Naive B cell (primary cell): ENCODE measurements around the gene ISL1. TPM values are rescaled to one million over a fixed set of nuclear protein-coding genes. Genes with fewer than 3 reads are reported as not detected.

Source experiments
- ATAC-seq, 2 donors: fragments of 150-1000 bp; cut with Tn5 transposase; 2 replicates each; pipeline ENCODE4 v1.10.0; 2021; ENCODE audit warnings: low read depth in 2 of 2, mild to moderate bottlenecking in 2 of 2, moderate library complexity in 2 of 2
- DNase-seq: peaks from one replicate; pipeline ENCODE4 v3.0.0; 2022
- H3K27ac Mint-ChIP-seq, 6 donors: one replicate each; pipeline ENCODE4 v1.8.0; 2020 to 2022; ENCODE audit warnings: mild to moderate bottlenecking in 6 of 6, mixed read lengths in 6 of 6, moderate library complexity in 5 of 6, inconsistent platforms in 2 of 6
- H3K27me3 Mint-ChIP-seq, 3 donors: one replicate each; pipeline ENCODE4 v1.8.0; 2021 to 2022; ENCODE audit warnings: mixed read lengths in 3 of 3, mild to moderate bottlenecking in 1 of 3
- H3K36me3 Mint-ChIP-seq, 2 donors: one replicate each; pipeline ENCODE4 v1.8.0; 2020 to 2022; ENCODE audit warnings: mixed read lengths in 2 of 2, inconsistent platforms in 1 of 2, mild to moderate bottlenecking in 1 of 2
- H3K4me1 Mint-ChIP-seq, 3 donors: one replicate each; pipeline ENCODE4 v1.8.0; 2020 to 2022; ENCODE audit warnings: mixed read lengths in 3 of 3, inconsistent platforms in 1 of 3, mild to moderate bottlenecking in 1 of 3, moderate library complexity in 1 of 3
- H3K4me3 Mint-ChIP-seq, 8 donors: one replicate each; pipeline ENCODE4 v1.8.0; 2020 to 2022; ENCODE audit warnings: mild to moderate bottlenecking in 8 of 8, mixed read lengths in 8 of 8, moderate library complexity in 8 of 8, inconsistent platforms in 2 of 8
- H3K9me3 Mint-ChIP-seq, 7 donors: one replicate each; pipeline ENCODE4 v1.8.0; 2020 to 2022; ENCODE audit warnings: mixed read lengths in 7 of 7, mild to moderate bottlenecking in 5 of 7, inconsistent platforms in 2 of 7, moderate library complexity in 1 of 7
- polyA plus RNA-seq, 6 donors: library from polyadenylated mRNA; unstranded; fragments of 300-500 nt; fragmentation: Illumina TruSeq; gene quantifications; one replicate each; pipeline ENCODE4 v1.2.3, GENCODE V29; 2021; ENCODE audit warnings: low read depth in 6 of 6

Gene ISL1
- polyA plus RNA-seq, 6 donors from 2014 or later, result not detected

GRCh38 chr5:51379331-51379700 is 3.9 kb upstream of the ISL1 start:
- Mint-ChIP-seq H3K27me3 (peaks cover 70 to 90% (median 88%) of the 10 kb centered on the region in 3 donors), H3K9me3 (peaks cover 3 to 19% (median 7%) of the 10 kb centered on the region in 7 donors), H3K4me1 (peaks cover 0 to 16% (median 6%) of the 10 kb centered on the region in 3 donors)

DNA sequence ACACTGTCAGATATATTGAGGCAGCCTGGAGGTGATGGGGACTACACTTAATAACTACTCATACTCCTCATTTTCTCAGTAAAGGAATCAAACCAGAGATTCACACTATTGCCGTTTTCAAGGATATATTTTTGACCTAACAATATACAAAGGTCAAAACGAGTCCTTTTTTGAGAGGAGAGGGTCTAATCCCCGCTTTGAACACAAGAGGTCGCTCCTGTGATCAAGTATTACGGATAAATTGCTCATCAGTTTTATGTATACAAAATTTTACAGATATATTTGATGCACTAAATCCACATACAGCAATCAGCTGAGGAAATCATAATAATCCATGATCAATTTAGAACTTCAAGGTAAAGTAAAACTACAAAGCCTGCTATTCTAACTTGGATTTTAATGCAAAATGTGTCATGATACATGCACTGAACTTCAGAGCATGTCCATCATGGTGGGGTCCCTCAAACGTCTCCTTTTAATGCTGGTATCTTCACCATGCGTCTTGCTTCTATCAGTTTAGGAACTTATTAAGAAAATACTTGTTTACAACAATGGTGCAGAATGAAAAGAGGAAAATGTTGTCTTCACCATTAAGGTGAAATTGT is 2.5 kb upstream of the ISL1 start:
- H3K4me1 Mint-ChIP-seq, result peaks cover 0 to 16% (median 6%) of the 10 kb centered on the region in 3 donors
- H3K27ac Mint-ChIP-seq, result no peak overlapping the region
- H3K9me3 Mint-ChIP-seq, result peaks cover 0 to 25% (median 4%) of the 10 kb centered on the region in 7 donors

More at GRCh38 chr5:51379331-51379700, 3.9 kb upstream of the ISL1 start:
- DNase-seq (no peak), ATAC-seq (no peak)
- no peak overlapping the region for H3K4me3 Mint-ChIP-seq
- no peak overlapping the region for H3K27ac Mint-ChIP-seq
- H3K36me3 Mint-ChIP-seq, result no peaks in the 10 kb centered on the region

DNA sequence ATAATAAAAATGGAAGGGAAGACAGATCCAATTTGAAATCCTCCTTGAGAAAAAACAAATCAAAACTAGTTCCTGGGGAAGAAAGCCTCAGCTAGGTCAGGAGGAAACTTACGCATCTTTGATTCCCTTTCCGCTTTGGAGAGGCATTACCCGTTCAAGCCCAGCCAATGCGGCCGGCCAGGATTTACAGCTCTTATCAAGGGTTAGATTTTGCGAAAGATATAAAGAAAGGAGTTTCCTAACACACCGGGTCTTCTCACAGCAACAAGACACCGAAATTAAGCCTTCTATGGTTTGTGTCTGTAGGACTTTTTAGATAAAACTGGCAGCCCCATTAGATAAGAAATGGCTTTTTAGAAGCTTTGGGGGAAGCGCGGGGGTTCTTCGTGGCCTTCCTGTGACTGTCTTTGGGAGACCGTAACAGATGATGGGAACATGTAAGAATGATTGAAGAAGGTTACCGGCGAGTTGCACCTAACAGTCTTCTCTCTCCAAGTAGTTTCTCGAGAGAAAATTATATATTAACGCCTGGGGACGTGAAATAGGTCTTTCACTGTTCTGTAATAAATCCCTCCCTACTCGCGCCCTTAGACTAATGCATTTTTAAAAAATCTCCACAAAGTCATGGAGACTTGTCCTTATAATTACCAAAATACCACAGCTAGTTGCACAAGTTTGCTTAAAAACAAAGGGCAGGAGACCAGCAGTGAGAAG is 1.3 kb upstream of the ISL1 start:
- no peak for ATAC-seq
- no peak overlapping the region for H3K27ac Mint-ChIP-seq
- no peak for DNase-seq
- peaks cover 0 to 23% (median 3%) of the 10 kb centered on the region in 7 donors for H3K9me3 Mint-ChIP-seq
- H3K4me3 Mint-ChIP-seq, result peak overlapping the region in 1 of 8 donors; percentile 0
- peaks cover 5 to 8% of the 10 kb centered on the region in 2 donors for H3K36me3 Mint-ChIP-seq
- H3K27me3 Mint-ChIP-seq, result peaks cover 76 to 97% (median 92%) of the 10 kb centered on the region in 3 donors
- peaks cover 0 to 22% (median 7%) of the 10 kb centered on the region in 3 donors for H3K4me1 Mint-ChIP-seq

More for the DNA sequence above, 2.5 kb upstream of the ISL1 start:
- DNase-seq (no peak), ATAC-seq (no peak)
- Mint-ChIP-seq H3K27me3 (peaks cover 70 to 93% (median 86%) of the 10 kb centered on the region in 3 donors), H3K4me3 (no peak overlapping the region), H3K36me3 (no peaks in the 10 kb centered on the region)

DNA sequence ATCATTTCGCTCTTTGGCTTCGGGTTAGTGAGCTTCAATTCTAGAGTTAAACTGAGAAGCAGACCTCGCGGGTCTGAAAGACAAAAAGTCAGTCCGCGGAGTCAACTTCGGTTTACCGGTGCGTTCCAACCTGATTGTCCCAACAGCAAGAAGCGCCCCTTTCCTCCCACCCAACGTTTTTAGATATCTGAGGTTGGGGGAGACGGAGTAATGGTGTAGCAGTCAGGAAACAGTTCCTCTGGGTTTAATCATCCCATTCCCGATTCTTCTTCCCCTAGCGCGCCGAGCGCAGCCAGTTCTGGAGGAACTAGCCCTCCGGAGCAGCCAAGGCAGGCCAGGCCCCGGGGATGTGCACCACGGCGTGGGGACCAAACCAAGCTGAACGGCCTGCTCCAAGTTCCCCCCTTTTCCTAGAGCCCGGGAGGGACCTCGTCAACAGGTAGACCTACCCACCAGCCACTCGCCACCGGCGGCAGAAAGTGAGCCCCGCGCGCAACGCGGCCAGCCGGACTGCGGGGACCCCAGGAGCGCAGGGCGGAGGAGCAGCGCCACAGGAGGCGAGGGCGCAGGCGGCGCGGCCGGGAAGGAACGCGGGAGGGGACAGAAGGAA is 622 bp upstream of the ISL1 start:
- Mint-ChIP-seq H3K27me3 (peaks cover 73 to 97% (median 92%) of the 10 kb centered on the region in 3 donors), H3K9me3 (peaks cover 0 to 20% (median 4%) of the 10 kb centered on the region in 7 donors), H3K4me1 (peaks cover 0 to 21% (median 10%) of the 10 kb centered on the region in 3 donors), H3K36me3 (peaks cover 5 to 12% of the 10 kb centered on the region in 2 donors), H3K27ac (no peak overlapping the region), H3K4me3 (peak overlapping the region in 1 of 8 donors; percentile 47)
- ATAC-seq (no peak), DNase-seq (no peak)

DNA sequence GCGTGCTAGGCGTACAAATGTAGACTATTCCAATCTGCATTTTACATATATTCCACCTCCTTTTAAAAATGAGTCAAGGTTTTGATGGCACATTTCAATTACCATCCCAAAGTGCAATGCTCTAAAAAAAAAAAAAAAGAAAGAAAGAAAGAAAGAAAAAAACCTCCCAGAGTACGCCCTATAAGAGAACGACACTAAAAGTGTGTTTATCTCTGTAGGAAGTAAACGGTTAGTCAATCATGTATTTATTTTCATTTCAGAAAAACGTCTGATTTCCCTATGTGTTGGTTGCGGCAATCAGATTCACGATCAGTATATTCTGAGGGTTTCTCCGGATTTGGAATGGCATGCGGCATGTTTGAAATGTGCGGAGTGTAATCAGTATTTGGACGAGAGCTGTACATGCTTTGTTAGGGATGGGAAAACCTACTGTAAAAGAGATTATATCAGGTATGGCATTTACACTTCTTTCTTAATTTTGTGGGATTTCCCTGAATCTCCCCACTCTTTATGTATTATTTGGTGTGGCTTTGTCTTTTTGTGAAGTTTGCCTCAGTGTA is 1.1 kb downstream of the ISL1 start:
- H3K4me1 Mint-ChIP-seq, result peaks cover 0 to 11% (median 4%) of the 10 kb centered on the region in 3 donors
- peaks cover 5 to 12% of the 10 kb centered on the region in 2 donors for H3K36me3 Mint-ChIP-seq
- DNase-seq, result no peak
- peaks cover 78 to 95% (median 92%) of the 10 kb centered on the region in 3 donors for H3K27me3 Mint-ChIP-seq
- no peak for ATAC-seq
- no peak overlapping the region for H3K27ac Mint-ChIP-seq
- peaks cover 3 to 16% (median 5%) of the 10 kb centered on the region in 7 donors for H3K9me3 Mint-ChIP-seq
- H3K4me3 Mint-ChIP-seq, result no peak overlapping the region

- Mint-ChIP-seq H3K27ac (no peak overlapping the region), H3K27me3 (peaks cover 70 to 93% (median 84%) of the 10 kb centered on the region in 3 donors), H3K4me1 (peaks cover 0 to 11% (median 4%) of the 10 kb centered on the region in 3 donors), H3K4me3 (no peak overlapping the region), H3K36me3 (peaks cover 5 to 12% of the 10 kb centered on the region in 2 donors), H3K9me3 (peaks cover 3 to 12% (median 5%) of the 10 kb centered on the region in 7 donors)
- ATAC-seq (no peak), DNase-seq (no peak)
These were observed 2.0 kb downstream of the ISL1 start for GRCh38 chr5:51385216-51385615.

DNA sequence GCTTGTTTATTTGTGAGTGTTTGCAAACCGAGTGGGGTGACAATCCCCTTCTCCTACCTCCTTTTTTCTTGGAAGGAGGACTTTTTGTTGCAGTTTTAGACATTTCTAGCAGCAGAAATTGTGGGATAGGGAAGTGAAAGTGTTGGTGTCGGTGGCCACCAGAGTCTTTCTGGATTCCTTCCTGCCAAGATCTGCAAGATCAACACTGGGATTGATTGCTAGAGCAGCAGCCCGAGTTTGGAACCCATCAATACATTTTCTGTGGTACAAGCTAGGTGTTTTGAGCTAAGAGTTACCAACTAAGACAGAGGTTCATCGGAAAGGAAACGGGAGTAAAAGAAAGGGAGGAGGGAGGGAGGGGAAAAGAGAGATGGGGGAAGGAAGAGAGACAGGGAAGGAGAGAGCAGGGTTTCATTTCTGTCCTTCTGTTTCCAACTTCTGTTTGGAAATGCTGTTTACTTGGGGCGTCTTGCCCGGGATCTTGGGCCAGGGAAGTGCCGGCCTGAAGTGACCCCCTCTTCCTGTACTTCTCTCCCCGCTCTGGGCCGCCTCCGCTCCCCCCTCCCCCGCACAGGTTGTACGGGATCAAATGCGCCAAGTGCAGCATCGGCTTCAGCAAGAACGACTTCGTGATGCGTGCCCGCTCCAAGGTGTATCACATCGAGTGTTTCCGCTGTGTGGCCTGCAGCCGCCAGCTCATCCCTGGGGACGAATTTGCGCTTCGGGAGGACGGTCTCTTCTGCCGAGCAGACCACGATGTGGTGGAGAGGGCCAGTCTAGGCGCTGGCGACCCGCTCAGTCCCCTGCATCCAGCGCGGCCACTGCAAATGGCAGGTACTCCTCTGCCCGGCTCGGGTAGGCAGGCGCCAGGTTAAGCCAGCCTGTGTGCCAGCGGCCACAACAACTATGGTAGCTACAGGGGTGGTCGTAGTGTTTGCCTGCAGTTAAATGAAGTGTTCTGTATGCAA is 4.0 kb downstream of the ISL1 start:
- no peak for ATAC-seq
- Mint-ChIP-seq H3K4me1 (peaks cover 0 to 11% (median 4%) of the 10 kb centered on the region in 3 donors), H3K9me3 (peaks cover 4 to 17% (median 5%) of the 10 kb centered on the region in 7 donors), H3K27me3 (peaks cover 60 to 87% (median 84%) of the 10 kb centered on the region in 3 donors), H3K4me3 (no peak overlapping the region), H3K27ac (no peak overlapping the region), H3K36me3 (peaks cover 5 to 12% of the 10 kb centered on the region in 2 donors)
- DNase-seq, result no peak

DNA sequence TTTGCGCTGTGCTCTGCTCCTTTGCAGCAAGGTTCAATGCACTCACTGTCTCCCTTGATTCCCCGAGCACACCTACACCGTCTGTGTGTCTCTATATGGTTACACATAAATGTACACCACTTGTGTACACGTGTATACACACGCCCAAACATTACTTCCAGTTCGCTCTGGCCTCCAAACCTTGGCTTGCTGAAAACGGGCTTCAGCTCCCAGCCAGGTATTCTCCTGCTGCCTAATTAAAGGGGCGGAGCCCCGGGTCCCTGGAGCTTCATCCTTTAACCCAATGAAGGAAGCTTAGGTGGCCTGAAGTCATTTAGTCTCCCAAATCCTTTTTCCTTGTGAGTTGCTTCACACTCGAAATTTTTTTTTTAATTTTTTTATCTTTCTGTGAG is 4.6 kb downstream of the ISL1 start:
- peaks cover 5 to 12% of the 10 kb centered on the region in 2 donors for H3K36me3 Mint-ChIP-seq
- DNase-seq, result no peak
- peaks cover 0 to 11% (median 4%) of the 10 kb centered on the region in 3 donors for H3K4me1 Mint-ChIP-seq
- peaks cover 65 to 89% (median 88%) of the 10 kb centered on the region in 3 donors for H3K27me3 Mint-ChIP-seq
- no peak for ATAC-seq
- no peak overlapping the region for H3K4me3 Mint-ChIP-seq
- H3K27ac Mint-ChIP-seq, result no peak overlapping the region
- peaks cover 4 to 17% (median 5%) of the 10 kb centered on the region in 7 donors for H3K9me3 Mint-ChIP-seq

GRCh38 chr5:51388488-51389287 is 5.4 kb downstream of the ISL1 start:
- peaks cover 69 to 84% (median 81%) of the 10 kb centered on the region in 3 donors for H3K27me3 Mint-ChIP-seq
- H3K4me3 Mint-ChIP-seq, result no peak overlapping the region
- no peak for ATAC-seq
- H3K27ac Mint-ChIP-seq, result no peak overlapping the region
- peaks cover 0 to 9% (median 4%) of the 10 kb centered on the region in 3 donors for H3K4me1 Mint-ChIP-seq
- H3K9me3 Mint-ChIP-seq, result peaks cover 2 to 17% (median 5%) of the 10 kb centered on the region in 7 donors
- H3K36me3 Mint-ChIP-seq, result peaks cover 5 to 12% of the 10 kb centered on the region in 2 donors
- DNase-seq, result no peak

DNA sequence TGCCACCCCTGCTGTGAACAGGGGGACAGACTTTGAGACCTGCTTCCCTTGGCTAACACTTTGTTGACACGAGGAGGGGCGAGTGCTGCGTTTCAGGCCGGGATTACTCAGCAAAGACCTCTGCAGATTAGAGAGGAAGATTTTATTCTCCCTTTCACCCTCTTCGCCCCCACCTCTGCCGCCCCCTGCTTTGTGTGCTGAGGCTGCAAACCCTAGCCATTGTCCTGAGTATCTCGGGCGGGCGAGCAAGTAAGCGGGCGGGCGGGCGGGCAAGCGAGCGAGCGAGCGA is 6.0 kb downstream of the ISL1 start:
- peaks cover 5 to 12% of the 10 kb centered on the region in 2 donors for H3K36me3 Mint-ChIP-seq
- no peak for DNase-seq
- peaks cover 67 to 78% (median 76%) of the 10 kb centered on the region in 3 donors for H3K27me3 Mint-ChIP-seq
- H3K9me3 Mint-ChIP-seq, result peaks cover 2 to 17% (median 5%) of the 10 kb centered on the region in 7 donors
- ATAC-seq, result no peak
- H3K4me3 Mint-ChIP-seq, result no peak overlapping the region
- peaks cover 0 to 9% (median 4%) of the 10 kb centered on the region in 3 donors for H3K4me1 Mint-ChIP-seq
- no peak overlapping the region for H3K27ac Mint-ChIP-seq

DNA sequence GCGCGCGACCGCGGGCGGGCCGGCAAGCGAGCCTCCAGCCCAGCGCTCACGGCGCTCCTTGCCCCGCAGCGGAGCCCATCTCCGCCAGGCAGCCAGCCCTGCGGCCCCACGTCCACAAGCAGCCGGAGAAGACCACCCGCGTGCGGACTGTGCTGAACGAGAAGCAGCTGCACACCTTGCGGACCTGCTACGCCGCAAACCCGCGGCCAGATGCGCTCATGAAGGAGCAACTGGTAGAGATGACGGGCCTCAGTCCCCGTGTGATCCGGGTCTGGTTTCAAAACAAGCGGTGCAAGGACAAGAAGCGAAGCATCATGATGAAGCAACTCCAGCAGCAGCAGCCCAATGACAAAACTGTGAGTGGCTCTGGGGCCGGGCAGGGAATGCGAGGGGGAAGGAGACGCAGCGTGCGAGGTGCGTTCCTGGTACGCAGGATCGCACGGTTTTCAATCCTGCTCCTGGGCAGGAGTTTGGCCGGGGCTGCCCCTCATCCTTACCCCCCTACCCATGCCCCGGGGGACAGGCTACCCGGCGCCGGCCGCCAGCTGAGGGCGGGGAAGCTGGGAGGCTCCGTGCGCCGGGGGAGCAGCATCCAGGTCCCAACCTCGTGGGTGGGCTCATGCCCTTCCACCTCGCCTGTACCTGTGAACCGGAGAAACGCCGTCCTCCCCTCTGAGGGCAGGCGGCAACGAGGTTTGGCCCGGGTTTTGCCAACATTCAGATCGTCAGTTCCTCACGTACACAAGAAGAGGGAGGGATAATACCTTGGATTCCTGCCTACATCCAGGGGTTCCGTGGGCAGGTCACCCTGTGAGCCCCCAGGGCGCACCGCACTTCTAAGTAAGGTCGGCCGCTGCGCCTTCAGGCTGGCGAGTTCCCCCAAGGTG is 6.6 kb downstream of the ISL1 start:
- DNase-seq (no peak), ATAC-seq (no peak)
- H3K4me1 Mint-ChIP-seq, result peaks cover 0 to 9% (median 4%) of the 10 kb centered on the region in 3 donors
- peaks cover 66 to 75% (median 74%) of the 10 kb centered on the region in 3 donors for H3K27me3 Mint-ChIP-seq
- H3K27ac Mint-ChIP-seq, result no peak overlapping the region
- H3K4me3 Mint-ChIP-seq, result peak overlapping the region in 1 of 8 donors; percentile 32
- H3K36me3 Mint-ChIP-seq, result peaks cover 5 to 12% of the 10 kb centered on the region in 2 donors
- H3K9me3 Mint-ChIP-seq, result peaks cover 3 to 12% (median 5%) of the 10 kb centered on the region in 7 donors
